Mononuclear cell (primary cell): ENCODE results near the gene GUCY2C. TPM values are rescaled to one million over a fixed set of nuclear protein-coding genes. Genes with fewer than 3 reads are reported as not detected.
"Not testable (repeated sequence)": the region's sequence is repeated elsewhere in the genome, so short reads cannot be mapped to it uniquely, and the experiment has no call there.

Experiments
- H3K27me3 ChIP-seq: 2 replicates; pipeline ENCODE4 v1.6.0; 2011; ENCODE audit warnings: low read length, control low read depth; ENCODE audit not compliant: insufficient read depth
- H3K4me1 ChIP-seq: 2 replicates; pipeline ENCODE4 v1.5.1; 2011; ENCODE audit warnings: mild to moderate bottlenecking, low read length, control low read depth; ENCODE audit not compliant: insufficient read depth
- H3K4me3 ChIP-seq: 2 replicates; pipeline ENCODE4 v1.5.1; 2011; ENCODE audit warnings: mild to moderate bottlenecking, low read length, moderate library complexity
- H3K9me3 ChIP-seq: 2 replicates; pipeline ENCODE4 v1.5.1; 2011; ENCODE audit warnings: low read depth, mild to moderate bottlenecking, control low read depth, low read length
- total RNA-seq: library from RNA; depleted of rRNA; stranded (reverse); fragments of >200 nt; gene quantifications from one replicate; pipeline ENCODE4 v1.2.3, GENCODE V29; 2012

The GUCY2C gene
- total RNA-seq, 1 donor, result not detected

DNA sequence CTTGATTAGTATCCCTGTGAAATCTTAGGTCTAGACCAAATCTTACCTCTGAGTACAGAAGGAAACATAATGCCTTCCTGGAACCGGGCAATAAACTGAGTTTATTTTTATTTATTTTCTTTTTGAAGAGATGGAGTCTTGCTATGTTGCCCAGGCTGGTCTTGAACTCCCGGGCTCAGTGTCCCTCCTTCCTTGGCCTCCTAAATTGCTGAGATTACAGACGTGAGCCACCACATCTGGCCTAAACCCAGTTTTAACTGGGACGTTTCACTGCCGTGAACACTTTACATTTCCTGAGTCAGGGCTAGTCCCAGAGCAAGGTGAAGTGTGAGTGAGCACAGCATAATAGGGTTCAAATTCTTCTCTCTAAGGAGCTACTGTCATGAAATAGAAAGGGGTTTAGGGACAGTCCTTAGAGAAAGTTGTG, 671 bp downstream of the GUCY2C start:
- H3K27me3 ChIP-seq, result peaks cover 3% of the 10 kb centered on the region
- no peaks in the 10 kb centered on the region for H3K9me3 ChIP-seq
- no peak overlapping the region for H3K4me3 ChIP-seq
- H3K4me1 ChIP-seq, result peaks cover 11% of the 10 kb centered on the region

DNA sequence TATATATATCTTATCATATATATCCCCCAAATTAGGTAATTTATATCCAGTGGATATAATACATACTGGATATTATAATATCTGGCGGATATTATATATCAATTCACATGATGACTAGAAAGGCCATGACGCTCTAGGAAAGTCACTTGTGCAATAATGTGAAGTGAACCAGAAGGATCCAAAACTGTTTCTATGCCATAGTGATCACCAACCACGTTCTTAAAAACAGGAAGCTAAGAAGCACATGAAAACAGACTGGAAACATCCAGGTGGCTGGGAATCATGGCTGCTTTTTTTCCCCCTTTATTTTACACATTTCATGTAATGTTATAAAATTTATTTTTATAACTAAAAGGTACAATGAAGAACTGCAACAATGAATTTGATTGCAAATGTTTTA, 1.4 kb downstream of the GUCY2C start:
- no peaks in the 10 kb centered on the region for H3K9me3 ChIP-seq
- no peak overlapping the region for H3K4me3 ChIP-seq
- H3K27me3 ChIP-seq, result peaks cover 3% of the 10 kb centered on the region
- peaks cover 11% of the 10 kb centered on the region for H3K4me1 ChIP-seq

DNA sequence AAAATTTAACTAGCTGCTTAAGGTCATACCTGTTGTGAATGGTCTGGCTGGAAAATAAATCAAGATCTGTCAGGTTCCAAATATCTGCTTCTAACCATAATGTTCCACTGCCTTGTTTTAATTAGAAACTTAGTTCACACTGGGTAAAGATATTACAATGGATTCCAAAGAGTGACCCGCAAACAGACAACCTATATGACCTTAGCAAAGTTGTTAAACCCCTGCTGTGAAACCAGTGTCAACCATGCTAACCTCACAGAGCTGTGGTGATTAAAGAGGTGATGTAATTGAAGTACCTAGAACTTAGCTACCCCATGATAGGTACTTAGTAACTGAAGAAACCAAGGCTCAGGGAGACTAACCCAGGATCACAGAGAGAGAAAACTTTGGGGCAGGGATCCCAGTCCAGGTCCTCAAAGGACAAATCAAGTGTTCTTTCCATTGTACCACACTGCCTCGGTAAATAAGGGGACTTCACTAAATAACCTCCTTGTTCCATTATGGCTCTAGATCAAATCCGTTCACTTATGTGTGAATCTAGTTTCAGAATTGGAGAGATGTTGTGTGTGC, 2.2 kb downstream of the GUCY2C start:
- Histone ChIP-seq H3K4me1 (peaks cover 11% of the 10 kb centered on the region), H3K9me3 (no peaks in the 10 kb centered on the region), H3K4me3 (no peak overlapping the region), H3K27me3 (peaks cover 3% of the 10 kb centered on the region)

GRCh38 chr12:14693116-14693515, 3.3 kb downstream of the GUCY2C start:
- H3K4me3 ChIP-seq, result no peak overlapping the region
- H3K27me3 ChIP-seq, result peaks cover 3% of the 10 kb centered on the region
- peaks cover 11% of the 10 kb centered on the region for H3K4me1 ChIP-seq
- no peaks in the 10 kb centered on the region for H3K9me3 ChIP-seq

- Histone ChIP-seq H3K4me1 (peaks cover 11% of the 10 kb centered on the region), H3K4me3 (no peak overlapping the region), H3K27me3 (peaks cover 3% of the 10 kb centered on the region), H3K9me3 (no peaks in the 10 kb centered on the region)
Measured at GRCh38 chr12:14691560-14691959, 4.8 kb downstream of the GUCY2C start.

- Histone ChIP-seq H3K9me3 (no peaks in the 10 kb centered on the region), H3K4me3 (no peak overlapping the region), H3K27me3 (peaks cover 3% of the 10 kb centered on the region), H3K4me1 (peaks cover 11% of the 10 kb centered on the region)
Measured at GRCh38 chr12:14689996-14690395, 6.4 kb downstream of the GUCY2C start.

GRCh38 chr12:14689144-14689543, 7.3 kb downstream of the GUCY2C start:
- Histone ChIP-seq H3K27me3 (peaks cover 3% of the 10 kb centered on the region), H3K9me3 (no peaks in the 10 kb centered on the region), H3K4me3 (no peak overlapping the region), H3K4me1 (peaks cover 11% of the 10 kb centered on the region)

GRCh38 chr12:14682231-14682630, 14.2 kb downstream of the GUCY2C start:
- not testable (repeated sequence) for H3K9me3 ChIP-seq, H3K4me3 ChIP-seq, H3K4me1 ChIP-seq, H3K27me3 ChIP-seq

GRCh38 chr12:14681625-14682024, 14.8 kb downstream of the GUCY2C start:
- Histone ChIP-seq H3K4me3 (no peak overlapping the region), H3K27me3 (no peaks in the 10 kb centered on the region), H3K9me3 (no peaks in the 10 kb centered on the region), H3K4me1 (no peaks in the 10 kb centered on the region)

DNA sequence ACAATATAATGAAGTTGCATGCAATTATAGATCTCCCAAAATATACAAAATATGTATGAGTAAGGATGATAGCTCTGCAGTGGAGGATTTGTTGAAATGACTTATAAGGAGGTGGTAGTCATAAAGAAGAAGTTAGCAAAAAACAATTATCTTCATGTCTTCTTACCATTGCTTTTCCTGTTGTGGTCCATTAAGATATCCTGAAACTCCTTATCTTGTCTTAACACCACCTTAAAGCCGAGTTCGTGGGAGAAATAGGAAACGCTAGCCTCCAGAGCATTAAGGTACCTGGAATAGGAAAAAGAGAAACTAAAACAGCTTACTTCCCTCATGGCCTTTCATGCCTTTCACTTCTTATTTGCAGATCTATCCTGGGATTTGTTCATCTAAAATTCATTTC, 15.2 kb downstream of the GUCY2C start:
- no peak overlapping the region for H3K4me3 ChIP-seq
- H3K4me1 ChIP-seq, result no peaks in the 10 kb centered on the region
- H3K27me3 ChIP-seq, result no peaks in the 10 kb centered on the region
- no peaks in the 10 kb centered on the region for H3K9me3 ChIP-seq

DNA sequence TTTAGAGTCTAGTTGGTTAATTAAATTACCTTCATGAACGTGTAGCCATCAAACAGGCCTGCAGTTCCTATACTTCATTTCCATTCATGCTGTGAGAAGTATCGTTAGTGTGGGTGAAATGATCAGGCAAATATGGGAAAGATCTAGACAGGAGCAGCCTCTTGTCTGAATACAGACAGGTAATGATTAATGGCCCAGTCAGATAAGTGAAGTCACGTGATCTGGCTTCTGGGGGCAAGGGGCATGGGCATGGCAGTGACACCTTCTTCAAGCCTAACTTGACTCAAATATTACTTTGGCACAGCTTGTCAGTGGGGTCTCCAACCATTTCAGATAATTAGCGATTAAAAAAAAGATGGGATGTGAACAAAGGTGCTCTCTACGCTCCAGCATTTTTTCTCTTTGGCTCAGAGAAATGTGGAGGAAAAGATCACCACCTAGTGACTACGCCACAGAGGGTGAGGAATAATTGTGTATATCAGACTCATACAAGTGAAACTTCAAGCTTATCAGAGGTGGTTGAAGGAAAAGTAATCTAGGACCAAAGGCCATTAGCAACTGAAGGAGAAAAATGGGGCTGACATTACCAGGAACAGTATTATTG, 17.8 kb downstream of the GUCY2C start:
- Histone ChIP-seq H3K4me1 (no peaks in the 10 kb centered on the region), H3K27me3 (peaks cover 3% of the 10 kb centered on the region), H3K9me3 (no peaks in the 10 kb centered on the region), H3K4me3 (no peak overlapping the region)

- Histone ChIP-seq H3K9me3 (no peaks in the 10 kb centered on the region), H3K4me3 (no peak overlapping the region), H3K4me1 (no peaks in the 10 kb centered on the region), H3K27me3 (no peaks in the 10 kb centered on the region)
Measured at GRCh38 chr12:14668591-14668990, 27.8 kb downstream of the GUCY2C start.

GRCh38 chr12:14665354-14666348, 30.7 kb downstream of the GUCY2C start:
- no peak overlapping the region for H3K4me3 ChIP-seq
- no peaks in the 10 kb centered on the region for H3K4me1 ChIP-seq

GRCh38 chr12:14664434-14665023, 31.9 kb downstream of the GUCY2C start:
- Histone ChIP-seq H3K27me3 (no peaks in the 10 kb centered on the region), H3K4me3 (no peak overlapping the region), H3K9me3 (no peaks in the 10 kb centered on the region), H3K4me1 (no peaks in the 10 kb centered on the region)

More at GRCh38 chr12:14665354-14666348, 30.7 kb downstream of the GUCY2C start:
- Histone ChIP-seq H3K27me3 (no peaks in the 10 kb centered on the region), H3K9me3 (no peaks in the 10 kb centered on the region)

DNA sequence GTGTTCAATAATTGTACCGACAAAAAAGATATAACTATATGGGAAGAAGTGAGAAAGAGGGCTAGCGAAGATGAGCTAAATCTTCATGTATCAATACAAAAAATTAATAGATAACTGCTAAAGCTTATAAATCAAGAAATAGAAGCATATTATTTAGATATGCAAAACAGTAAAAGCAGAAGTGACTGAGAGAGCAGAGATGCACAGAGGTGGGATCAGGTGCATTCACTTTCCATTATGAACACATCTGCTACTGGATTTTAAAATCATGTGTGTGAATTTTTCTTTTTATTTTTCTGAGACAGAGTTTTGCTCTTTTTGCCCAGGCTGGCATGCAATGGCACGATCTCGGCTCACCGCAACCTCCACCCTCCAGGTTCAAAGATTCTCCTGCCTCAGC, 33.4 kb downstream of the GUCY2C start:
- H3K4me1 ChIP-seq, result no peaks in the 10 kb centered on the region
- H3K9me3 ChIP-seq, result no peaks in the 10 kb centered on the region
- no peak overlapping the region for H3K4me3 ChIP-seq
- H3K27me3 ChIP-seq, result no peaks in the 10 kb centered on the region
